GM19035 (cell line): Measurements from ENCODE around the gene ZFPM1.

ENCODE experiments used
- ATAC-seq: cut with Tn5 transposase; IDR thresholded peaks from one replicate; pipeline ENCODE4 v1.9.1; 2021; ENCODE audit not compliant: unreplicated experiment

ZFPM1 gene

GRCh38 chr16:88433632-88434352 lies 19.3 kb upstream of the ZFPM1 start:
- ATAC-seq, result no peak

- ATAC-seq, result no peak
Measured at GRCh38 chr16:88434353-88434690, 18.8 kb upstream of the ZFPM1 start.

- no peak for ATAC-seq
Measured at GRCh38 chr16:88434746-88435145, 18.3 kb upstream of the ZFPM1 start.

GRCh38 chr16:88435437-88436355 lies 17.4 kb upstream of the ZFPM1 start:
- ATAC-seq, result no peak

- ATAC-seq, result no peak
Measured at GRCh38 chr16:88436796-88437195, 16.3 kb upstream of the ZFPM1 start.

- no peak for ATAC-seq
Measured at GRCh38 chr16:88437367-88437964, 15.6 kb upstream of the ZFPM1 start.

- no peak for ATAC-seq
Measured at GRCh38 chr16:88438084-88438870, 14.8 kb upstream of the ZFPM1 start.

GRCh38 chr16:88439016-88439415 lies 14.1 kb upstream of the ZFPM1 start:
- ATAC-seq, result no peak

- no peak for ATAC-seq
Measured at GRCh38 chr16:88439706-88440105, 13.4 kb upstream of the ZFPM1 start.

GRCh38 chr16:88440111-88440510 lies 13.0 kb upstream of the ZFPM1 start:
- ATAC-seq, result no peak

- ATAC-seq, result no peak
Measured at GRCh38 chr16:88440686-88441405, 12.2 kb upstream of the ZFPM1 start.

GRCh38 chr16:88441460-88441859 lies 11.6 kb upstream of the ZFPM1 start:
- ATAC-seq, result no peak

GRCh38 chr16:88442383-88442726 lies 10.7 kb upstream of the ZFPM1 start:
- no peak for ATAC-seq

GRCh38 chr16:88442727-88443576 lies 10.1 kb upstream of the ZFPM1 start:
- ATAC-seq, result no peak

- no peak for ATAC-seq
Measured at GRCh38 chr16:88444826-88445582, 8.1 kb upstream of the ZFPM1 start.

GRCh38 chr16:88445583-88445960 lies 7.5 kb upstream of the ZFPM1 start:
- ATAC-seq, result no peak

- no peak for ATAC-seq
Measured at GRCh38 chr16:88446061-88446460, 7.0 kb upstream of the ZFPM1 start.

- no peak for ATAC-seq
Measured at GRCh38 chr16:88446736-88447135, 6.3 kb upstream of the ZFPM1 start.

- no peak for ATAC-seq
Measured at GRCh38 chr16:88447881-88448280, 5.2 kb upstream of the ZFPM1 start.
